Astrocyte (in vitro differentiated cells and primary cell): ENCODE measurements around the gene SERHL2. TPM values are rescaled to one million over a fixed set of nuclear protein-coding genes. Genes with fewer than 3 reads are reported as not detected.
A peak's percentile ranks its signal among the peaks of the same experiment; 100 is the strongest.
"Not testable (repeated sequence)": the region's sequence is repeated elsewhere in the genome, so short reads cannot be mapped to it uniquely, and the experiment has no call there.

Source experiments
- DNase-seq: peaks from one replicate; pipeline ENCODE4 v3.0.0-alpha.2; 2010; ENCODE audit warnings: low read depth
- FAIRE-seq: peaks from 2 replicates; lab custom pipeline; 2011; peaks lifted over from hg19 to GRCh38; lab: Jason Lieb, UNC
- H2AFZ ChIP-seq: 2 replicates; pipeline ENCODE4 v1.6.0; 2012; ENCODE audit warnings: low read depth, low read length, inconsistent platforms
- H3K27ac ChIP-seq: 2 replicates; pipeline ENCODE4 v1.5.1; 2011; ENCODE audit warnings: low read depth, low read length, inconsistent platforms
- H3K27me3 ChIP-seq: 2 replicates; pipeline ENCODE4 v1.6.0; 2011; ENCODE audit warnings: low read length, inconsistent platforms; ENCODE audit not compliant: insufficient read depth
- H3K36me3 ChIP-seq: 2 replicates; pipeline ENCODE4 v1.5.1; 2011; ENCODE audit warnings: low read length, inconsistent platforms; ENCODE audit not compliant: insufficient read depth
- H3K4me1 ChIP-seq: 2 replicates; pipeline ENCODE4 v1.5.1; 2011; ENCODE audit warnings: low read length, inconsistent platforms; ENCODE audit not compliant: insufficient read depth
- H3K4me2 ChIP-seq: 2 replicates; pipeline ENCODE4 v1.6.0; 2012; ENCODE audit warnings: low read length, inconsistent platforms
- H3K4me3 ChIP-seq: 2 replicates; pipeline ENCODE4 v1.5.1; 2011; ENCODE audit warnings: low read depth, mild to moderate bottlenecking, low read length, inconsistent platforms; ENCODE audit not compliant: insufficient read depth
- H3K79me2 ChIP-seq: 2 replicates; pipeline ENCODE4 v1.6.0; 2012; ENCODE audit warnings: mild to moderate bottlenecking, low read length, inconsistent platforms; ENCODE audit not compliant: insufficient read depth
- H3K9ac ChIP-seq: 2 replicates; pipeline ENCODE4 v1.6.0; 2012; ENCODE audit warnings: mild to moderate bottlenecking, low read length, inconsistent platforms
- H3K9me3 ChIP-seq: 2 replicates; pipeline ENCODE4 v1.5.1; 2012; ENCODE audit warnings: low read depth, mild to moderate bottlenecking, low read length, inconsistent platforms; ENCODE audit not compliant: insufficient read depth
- H4K20me1 ChIP-seq: 2 replicates; pipeline ENCODE4 v1.6.0; 2012; ENCODE audit warnings: low read length, inconsistent platforms; ENCODE audit not compliant: insufficient read depth
- H3K27ac Mint-ChIP-seq: one replicate; pipeline ENCODE4 v1.8.0; 2021; ENCODE audit warnings: mild to moderate bottlenecking, mixed read lengths; ENCODE audit not compliant: unreplicated experiment
- H3K27me3 Mint-ChIP-seq: one replicate; pipeline ENCODE4 v1.8.0; 2021; ENCODE audit warnings: low read depth, mixed read lengths; ENCODE audit not compliant: unreplicated experiment
- H3K36me3 Mint-ChIP-seq: one replicate; pipeline ENCODE4 v1.8.0; 2021; ENCODE audit warnings: low read depth, mixed read lengths; ENCODE audit not compliant: unreplicated experiment
- H3K4me1 Mint-ChIP-seq: one replicate; pipeline ENCODE4 v1.8.0; 2021; ENCODE audit warnings: low read depth, mixed read lengths; ENCODE audit not compliant: unreplicated experiment
- H3K4me3 Mint-ChIP-seq: one replicate; pipeline ENCODE4 v1.8.0; 2021; ENCODE audit warnings: mild to moderate bottlenecking, moderate library complexity, mixed read lengths; ENCODE audit not compliant: unreplicated experiment
- H3K9me3 Mint-ChIP-seq: one replicate; pipeline ENCODE4 v1.8.0; 2021; ENCODE audit warnings: mild to moderate bottlenecking, mixed read lengths; ENCODE audit not compliant: unreplicated experiment
- EZH2 ChIP-seq: IDR thresholded peaks from 2 replicates; pipeline ENCODE4 v1.6.1; 2012; ENCODE audit warnings: mild to moderate bottlenecking, low read length, inconsistent platforms; ENCODE audit not compliant: insufficient read depth
- total RNA-seq: library from RNA; stranded (reverse); gene quantifications from 2 replicates; pipeline ENCODE4 v1.2.1, GENCODE V29; 2021
- TF ChIP-seq, protein P1 (sequence below): IDR thresholded peaks from 2 replicates; pipeline ENCODE4 v1.5.1; 2011; ENCODE audit warnings: low read depth, mild to moderate bottlenecking, inconsistent platforms, low read length, moderate library complexity; ENCODE audit not compliant: insufficient read depth

SERHL2 gene
- total RNA-seq, 1 donor from 2014 or later, result 1.2 TPM

DNA sequence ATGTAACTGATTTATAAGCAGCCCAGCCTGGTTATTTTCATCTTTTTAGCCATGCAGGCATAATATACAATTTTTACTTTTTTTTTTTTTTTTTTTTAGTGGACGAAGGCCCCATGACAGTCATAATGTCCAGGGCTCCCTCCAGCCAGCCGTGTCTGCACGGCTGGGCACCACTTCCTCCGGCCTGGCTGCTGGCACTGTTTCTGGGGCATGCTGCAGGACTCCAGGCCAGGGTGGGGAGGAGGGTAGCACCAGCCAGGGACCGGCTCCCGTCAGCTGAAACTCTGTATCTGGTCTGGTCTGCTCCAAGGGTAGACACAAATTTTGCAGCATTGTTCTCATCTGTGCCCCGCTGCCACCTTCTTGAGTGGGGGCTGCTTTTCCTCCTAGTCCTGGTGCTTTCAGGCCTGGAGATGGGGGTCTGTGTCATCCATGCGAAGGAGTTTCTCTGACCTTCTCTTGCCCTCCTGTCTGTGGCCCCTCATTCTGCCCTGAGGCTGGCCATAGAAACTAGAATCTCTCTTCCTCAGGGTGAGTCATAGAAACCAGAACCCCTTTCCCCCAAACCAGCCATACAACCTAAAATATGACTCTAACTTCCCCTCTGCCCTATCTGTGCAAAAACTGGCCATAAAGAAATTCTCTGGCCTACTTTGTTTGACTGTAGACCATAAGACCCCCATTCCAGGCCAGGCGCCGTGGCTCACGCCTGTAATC lies 25.0 kb upstream of the SERHL2 start:
- Histone ChIP-seq H4K20me1 (no peaks in the 10 kb centered on the region), H3K9ac (no peak overlapping the region), H3K79me2 (no peaks in the 10 kb centered on the region), H3K9me3 (no peaks in the 10 kb centered on the region), H2AFZ (no peak overlapping the region), H3K27me3 (no peaks in the 10 kb centered on the region), H3K4me1 (no peaks in the 10 kb centered on the region), H3K36me3 (no peaks in the 10 kb centered on the region), H3K4me2 (no peak overlapping the region), H3K4me3 (no peak overlapping the region), H3K27ac (no peak overlapping the region)
- Mint-ChIP-seq H3K4me3 (no peak overlapping the region), H3K9me3 (peaks cover 4% of the 10 kb centered on the region), H3K36me3 (peaks cover 2% of the 10 kb centered on the region), H3K4me1 (peaks cover 16% of the 10 kb centered on the region), H3K27ac (no peak overlapping the region), H3K27me3 (peaks cover 40% of the 10 kb centered on the region)
- no peak for TF ChIP-seq EZH2
- TF ChIP-seq, protein P1, sequence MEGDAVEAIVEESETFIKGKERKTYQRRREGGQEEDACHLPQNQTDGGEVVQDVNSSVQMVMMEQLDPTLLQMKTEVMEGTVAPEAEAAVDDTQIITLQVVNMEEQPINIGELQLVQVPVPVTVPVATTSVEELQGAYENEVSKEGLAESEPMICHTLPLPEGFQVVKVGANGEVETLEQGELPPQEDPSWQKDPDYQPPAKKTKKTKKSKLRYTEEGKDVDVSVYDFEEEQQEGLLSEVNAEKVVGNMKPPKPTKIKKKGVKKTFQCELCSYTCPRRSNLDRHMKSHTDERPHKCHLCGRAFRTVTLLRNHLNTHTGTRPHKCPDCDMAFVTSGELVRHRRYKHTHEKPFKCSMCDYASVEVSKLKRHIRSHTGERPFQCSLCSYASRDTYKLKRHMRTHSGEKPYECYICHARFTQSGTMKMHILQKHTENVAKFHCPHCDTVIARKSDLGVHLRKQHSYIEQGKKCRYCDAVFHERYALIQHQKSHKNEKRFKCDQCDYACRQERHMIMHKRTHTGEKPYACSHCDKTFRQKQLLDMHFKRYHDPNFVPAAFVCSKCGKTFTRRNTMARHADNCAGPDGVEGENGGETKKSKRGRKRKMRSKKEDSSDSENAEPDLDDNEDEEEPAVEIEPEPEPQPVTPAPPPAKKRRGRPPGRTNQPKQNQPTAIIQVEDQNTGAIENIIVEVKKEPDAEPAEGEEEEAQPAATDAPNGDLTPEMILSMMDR, result no peak
- DNase-seq, result no peak
- no peak for FAIRE-seq

DNA sequence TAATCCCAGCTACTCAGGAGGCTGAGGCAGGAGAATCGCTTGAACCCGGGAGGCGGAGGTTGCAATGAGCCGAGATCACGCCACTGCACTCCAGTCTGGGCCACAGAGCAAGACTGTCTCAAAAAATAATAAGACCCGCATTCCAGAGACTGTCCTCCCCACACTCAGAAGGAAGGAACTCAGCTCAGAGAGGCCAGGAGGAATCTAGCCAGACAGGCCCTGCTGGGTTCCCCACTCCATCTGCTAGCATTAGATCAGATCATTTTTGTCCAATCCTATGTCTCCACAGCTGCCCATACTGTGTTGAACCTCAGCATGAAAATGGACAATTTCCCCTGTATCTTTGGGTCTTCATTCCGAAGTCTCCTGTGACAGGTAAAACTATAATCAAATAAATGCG lies 24.3 kb upstream of the SERHL2 start:
- not testable (repeated sequence) for H2AFZ ChIP-seq, H3K4me1 ChIP-seq, H3K27ac Mint-ChIP-seq, H3K27ac ChIP-seq, H3K9me3 Mint-ChIP-seq, H3K27me3 ChIP-seq, H3K36me3 Mint-ChIP-seq, FAIRE-seq, H3K9ac ChIP-seq, DNase-seq, H3K4me3 ChIP-seq, H3K4me2 ChIP-seq, H3K36me3 ChIP-seq, H3K9me3 ChIP-seq, H3K4me3 Mint-ChIP-seq, H4K20me1 ChIP-seq, H3K79me2 ChIP-seq
- H3K4me1 Mint-ChIP-seq, result peaks cover 19% of the 10 kb centered on the region
- peaks cover 43% of the 10 kb centered on the region for H3K27me3 Mint-ChIP-seq

DNA sequence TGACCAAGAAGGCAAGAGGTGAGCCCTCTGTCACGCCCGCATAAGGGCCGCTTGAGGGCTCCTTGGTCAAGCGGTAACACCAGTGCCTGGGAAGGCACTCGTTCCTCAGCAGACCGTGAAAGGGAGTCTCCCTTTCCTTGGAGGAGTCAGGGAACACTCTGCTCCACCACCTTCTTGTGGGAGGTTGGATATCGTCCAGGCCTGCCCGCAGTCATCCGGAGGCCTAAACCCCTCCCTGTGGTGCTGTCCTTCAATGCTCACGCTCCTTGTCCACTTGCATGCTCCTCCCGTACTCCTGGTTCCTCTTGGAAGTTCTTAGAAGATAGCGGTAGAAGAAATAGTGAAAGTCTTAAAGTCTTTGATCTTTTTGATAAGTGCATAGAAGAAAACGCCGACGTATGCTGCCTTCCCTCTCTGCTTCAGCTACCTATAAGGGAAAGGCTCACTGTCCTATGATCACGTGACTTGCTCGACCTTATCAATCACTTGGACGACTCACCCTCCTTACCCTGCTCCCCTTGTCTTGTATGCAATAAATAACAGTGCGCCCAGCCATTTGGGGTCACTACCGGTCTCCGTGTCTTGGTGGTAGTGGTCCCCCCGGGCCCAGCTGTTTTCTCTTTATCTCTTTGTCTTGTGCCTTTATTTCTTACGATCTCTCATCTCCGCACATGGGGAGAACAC lies 22.2 kb upstream of the SERHL2 start:
- not testable (repeated sequence) for H3K9me3 Mint-ChIP-seq, DNase-seq, H3K4me3 ChIP-seq, H3K4me2 ChIP-seq, H3K27ac ChIP-seq, H3K9ac ChIP-seq, H3K36me3 Mint-ChIP-seq, H3K4me1 ChIP-seq, FAIRE-seq, H3K9me3 ChIP-seq, H2AFZ ChIP-seq, H3K36me3 ChIP-seq, H4K20me1 ChIP-seq, H3K27me3 ChIP-seq, H3K79me2 ChIP-seq, H3K4me3 Mint-ChIP-seq
- peak overlapping the region; percentile 8 for H3K27ac Mint-ChIP-seq
- H3K4me1 Mint-ChIP-seq, result peaks cover 19% of the 10 kb centered on the region
- peaks cover 34% of the 10 kb centered on the region for H3K27me3 Mint-ChIP-seq
